Ramos (cell line): ENCODE data around the gene SPA17.

ENCODE experiments used
- in situ Hi-C: fragments of 300-500 bp; cut with MboI; formaldehyde crosslinking; loops from one replicate; pipeline ENCODE4 v1.14.3; 2022; ENCODE audit warnings: low sequenced_read_pairs; ENCODE audit not compliant: unreplicated experiment

The SPA17 gene

DNA sequence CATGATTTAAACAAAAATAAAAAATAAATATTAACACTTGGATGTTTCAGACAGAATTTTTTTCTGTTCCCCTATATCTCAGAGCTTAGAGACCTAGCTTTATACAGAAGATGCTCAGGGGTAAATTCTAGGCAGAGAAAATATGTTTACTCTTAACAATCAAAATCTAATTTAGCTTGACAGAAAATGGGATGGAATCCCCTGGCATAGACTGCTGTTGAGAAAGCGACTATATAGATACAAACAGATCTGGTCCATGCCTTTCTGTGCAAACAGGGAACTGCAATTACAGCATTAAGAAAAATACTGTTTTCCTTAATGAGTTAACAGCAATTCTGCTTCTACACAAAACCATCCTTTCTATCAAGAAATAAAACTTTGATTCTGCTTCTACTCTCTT lies 14.7 kb upstream of the SPA17 start:
- in situ Hi-C loops: loop anchor here (10.0 kb wide), 1 partner anchor 176 kb away; no protein-coding TSS in a partner anchor

DNA sequence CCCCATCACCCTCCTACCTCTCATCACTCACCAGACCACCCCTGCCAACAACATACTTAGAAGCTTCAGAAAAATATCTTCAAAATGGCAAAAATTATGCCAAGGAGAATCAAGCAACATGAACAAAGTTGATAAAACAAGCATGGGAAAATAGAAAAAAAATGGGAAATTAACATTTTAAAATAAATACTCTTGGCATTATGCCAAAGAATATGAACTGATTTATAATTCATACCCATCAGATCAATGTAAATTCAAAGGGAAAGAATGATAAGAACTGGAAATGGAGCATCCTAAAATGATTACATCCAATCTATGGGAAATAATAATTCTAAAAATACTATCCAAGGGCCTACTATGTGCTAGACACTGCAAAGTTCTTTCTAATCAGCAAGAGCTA lies 12.2 kb upstream of the SPA17 start:
- in situ Hi-C loops: no loop called here

DNA sequence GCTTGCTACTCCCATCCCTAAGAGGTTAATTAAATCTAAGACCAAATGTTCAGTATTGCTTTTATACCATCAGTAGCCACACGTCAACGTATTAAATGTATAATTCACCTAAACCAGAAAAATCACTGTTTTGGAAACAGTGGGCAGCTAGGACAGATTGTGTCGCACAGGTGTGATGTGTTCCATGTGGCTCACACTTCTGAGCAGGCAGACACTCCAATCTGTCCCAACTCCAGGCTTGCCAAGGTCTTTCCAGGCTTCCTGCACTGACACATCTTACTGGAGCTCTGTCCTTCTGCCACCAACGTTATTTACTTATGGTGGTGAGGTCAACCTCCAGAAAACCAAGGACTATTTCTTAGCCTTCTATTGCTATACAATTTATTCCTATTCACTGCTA lies 11.6 kb upstream of the SPA17 start:
- in situ Hi-C loops: no loop called here

DNA sequence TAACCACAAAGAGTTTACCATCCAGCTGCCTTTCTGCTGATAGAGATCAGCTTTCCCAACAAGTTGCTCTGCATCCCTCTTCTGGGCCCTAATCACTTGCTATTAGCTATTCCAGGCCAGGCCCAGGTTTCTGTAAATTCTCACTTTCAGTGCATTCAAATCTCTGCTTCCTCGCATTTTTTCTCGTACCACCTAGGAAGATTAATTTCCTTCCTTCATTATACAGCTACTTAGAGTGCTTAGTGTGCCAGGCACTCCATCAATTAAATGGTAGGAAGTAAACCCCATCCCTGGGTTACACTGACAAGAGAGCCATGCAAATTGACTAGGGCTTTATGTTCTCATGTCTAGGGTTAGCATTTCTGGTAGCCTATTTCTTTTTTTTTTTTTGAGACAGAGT lies 9.8 kb upstream of the SPA17 start:
- in situ Hi-C loops: no loop called here

DNA sequence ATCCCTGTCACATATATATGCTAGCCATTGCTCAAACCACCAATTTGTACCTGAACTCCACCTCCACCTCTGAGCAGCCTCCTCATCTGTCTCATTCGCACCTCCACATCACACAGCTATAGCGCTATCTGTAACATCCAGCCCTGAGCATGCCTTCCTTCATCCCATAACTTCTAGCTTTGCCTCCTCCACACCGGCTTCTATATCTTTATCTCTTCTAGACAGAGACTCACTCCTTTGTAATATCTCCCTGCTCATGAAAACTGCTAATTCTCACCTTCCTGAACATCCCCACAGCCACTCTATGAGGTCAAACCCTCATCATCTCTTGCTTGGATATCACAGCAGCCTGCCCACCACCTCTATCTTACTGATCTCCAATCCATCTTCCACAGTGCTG lies 6.1 kb upstream of the SPA17 start:
- in situ Hi-C loops: no loop called here

DNA sequence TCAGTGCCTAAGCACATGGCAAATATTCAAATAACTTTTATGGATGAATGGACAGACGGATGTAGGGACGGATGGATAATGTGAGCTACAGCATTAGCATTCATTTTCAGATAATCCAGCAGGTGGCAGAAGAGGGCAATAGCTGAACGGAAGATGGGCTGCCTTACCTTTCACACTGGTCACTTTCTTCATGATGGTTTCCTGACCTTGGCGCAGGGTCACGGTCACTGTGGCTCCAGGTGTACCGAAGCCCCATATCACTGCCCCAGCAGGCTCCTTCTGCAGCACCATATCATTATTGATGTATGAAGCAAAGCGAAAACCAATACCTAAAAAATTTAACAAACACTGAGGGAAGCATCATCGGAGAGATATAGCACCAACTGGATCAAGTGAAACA lies 4.5 kb upstream of the SPA17 start:
- in situ Hi-C loops: no loop called here

DNA sequence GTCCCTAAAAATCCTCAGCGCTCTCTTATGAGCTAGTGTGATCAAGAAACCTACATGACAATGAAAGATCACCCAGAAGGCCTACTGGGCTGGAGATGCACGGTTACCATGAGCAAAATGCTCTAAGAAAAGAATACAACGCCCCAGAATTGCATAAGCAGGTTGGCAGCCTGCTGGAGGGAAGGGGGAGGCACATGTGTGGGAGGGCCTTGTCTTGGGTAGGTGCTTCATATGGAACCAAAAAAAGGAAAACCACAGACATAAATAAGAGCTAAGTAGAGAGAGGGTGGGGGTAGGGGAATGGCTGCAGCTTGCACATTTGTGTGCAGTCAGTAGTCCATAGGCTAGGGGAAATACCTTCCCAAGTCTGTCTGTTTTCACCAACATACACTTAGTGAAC lies 3.0 kb upstream of the SPA17 start:
- in situ Hi-C loops: loop anchor here (10.0 kb wide), 1 partner anchor 84 kb away; the partner anchor contains the start of gene VSIG2

DNA sequence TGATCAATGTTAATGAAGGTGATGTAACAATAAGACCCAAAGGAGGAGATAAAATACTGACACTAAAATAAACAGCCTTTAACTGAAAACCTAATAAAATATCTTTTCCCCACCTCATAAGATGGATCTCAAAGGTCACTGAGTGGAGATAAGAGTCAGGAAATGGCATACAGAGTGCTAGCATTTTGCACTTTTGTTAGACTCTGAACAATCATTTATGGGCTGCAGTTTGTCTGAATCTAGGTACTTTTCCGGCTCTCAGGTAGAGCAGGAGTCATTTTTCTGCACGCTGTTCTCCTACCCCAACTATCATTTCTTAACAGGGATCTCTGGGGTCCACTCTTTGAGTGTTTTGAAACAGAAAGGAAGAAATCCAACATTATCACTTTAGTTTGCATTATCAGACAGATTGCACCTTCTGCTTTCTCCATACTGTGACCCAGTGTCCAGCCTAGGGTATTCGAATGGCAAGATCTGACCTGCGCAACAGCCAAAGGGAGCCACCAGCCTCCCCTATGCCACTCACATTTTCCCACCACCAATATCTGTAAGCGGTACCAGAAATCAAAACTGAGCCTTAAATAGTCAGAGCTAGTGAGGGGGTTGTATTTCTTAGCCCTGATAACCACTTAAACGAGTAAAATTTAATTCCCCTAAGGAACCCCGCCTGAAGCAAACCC lies 1.0 kb upstream of the SPA17 start:
- in situ Hi-C loops: loop anchor here (10.0 kb wide), 1 partner anchor 82 kb away; the partner anchor contains the start of gene VSIG2

DNA sequence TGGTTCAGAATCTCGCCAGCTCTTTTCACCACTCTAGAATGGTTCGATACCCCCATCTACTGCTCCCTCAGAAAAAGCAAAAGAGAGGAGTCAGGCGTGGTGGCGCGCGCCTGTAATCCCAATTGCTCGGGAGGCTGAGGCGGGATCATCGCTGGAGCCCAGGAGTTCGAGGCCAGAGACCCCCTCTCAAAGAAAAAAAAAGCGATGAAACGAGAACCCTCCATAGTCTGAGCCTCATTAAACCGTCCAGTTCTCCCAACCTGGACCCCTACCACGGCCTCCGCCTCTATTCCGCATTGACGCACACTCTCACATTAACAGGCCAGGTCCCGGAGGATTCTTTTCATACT lies 439 bp downstream of the SPA17 start:
- in situ Hi-C loops: loop anchor here (10.0 kb wide), 1 partner anchor 81 kb away; the partner anchor contains the start of gene VSIG2

DNA sequence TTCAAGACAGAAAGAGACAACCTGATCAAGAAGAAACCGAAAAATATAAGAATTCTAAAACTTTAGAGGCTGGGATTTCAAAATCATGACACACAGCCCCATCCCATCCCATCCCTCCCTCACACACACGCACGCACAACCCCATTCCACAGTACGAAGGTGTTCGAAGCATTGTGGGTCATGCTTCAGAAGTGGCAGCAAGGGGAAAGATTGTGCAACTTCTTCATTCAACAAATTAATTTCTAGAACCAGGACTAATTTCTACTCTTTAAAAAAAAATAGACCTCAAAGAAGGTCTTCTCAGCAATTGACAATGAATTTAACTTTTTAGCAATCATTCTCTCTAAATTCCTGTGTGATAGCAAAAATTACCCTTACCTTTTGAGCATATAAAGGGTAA lies 867 bp downstream of the SPA17 start:
- in situ Hi-C loops: loop anchor here (10.0 kb wide), 1 partner anchor 80 kb away; the partner anchor contains the start of gene VSIG2

DNA sequence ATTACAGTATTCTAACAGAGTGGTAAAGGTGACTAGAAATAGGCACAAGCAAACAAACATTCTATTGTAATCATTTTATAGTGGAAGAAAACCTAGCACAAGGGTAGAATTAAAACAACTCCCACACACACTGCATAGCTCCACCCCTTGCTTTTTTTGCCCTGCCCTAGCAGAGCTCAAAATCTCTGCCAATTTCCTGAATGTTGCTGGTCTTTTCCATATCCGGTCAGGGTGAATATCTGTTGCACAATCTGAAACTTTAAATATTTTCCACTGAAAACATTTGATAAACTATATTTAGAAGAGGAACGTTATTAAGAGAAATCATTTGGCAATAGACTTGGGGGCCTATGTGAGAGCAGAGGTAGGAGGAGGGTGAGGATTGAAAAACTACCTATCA lies 2.7 kb downstream of the SPA17 start:
- in situ Hi-C loops: loop anchor here (10.0 kb wide), 1 partner anchor 78 kb away; the partner anchor contains the start of gene VSIG2

DNA sequence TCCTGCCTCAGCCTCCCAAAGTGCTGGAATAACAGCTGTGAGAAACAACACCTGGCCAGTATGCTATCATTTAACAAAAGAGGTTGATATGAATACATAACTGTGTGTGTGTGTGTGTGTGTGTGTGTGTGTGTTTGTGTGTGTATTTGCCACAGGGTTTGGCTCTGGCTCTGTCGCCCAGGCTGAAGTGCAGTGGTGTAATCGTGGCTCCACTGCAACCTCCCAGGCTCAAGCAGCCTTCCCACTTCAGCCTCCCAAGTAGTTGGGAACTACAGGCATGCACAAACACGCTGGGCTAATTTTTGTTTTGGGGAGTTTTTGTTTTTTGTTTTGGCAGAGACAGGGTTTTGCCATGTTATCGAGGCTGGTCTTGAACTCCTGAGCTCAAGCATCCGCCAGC lies 4.7 kb downstream of the SPA17 start:
- in situ Hi-C loops: loop anchor here (10.0 kb wide), 1 partner anchor 76 kb away; the partner anchor contains the start of gene VSIG2

DNA sequence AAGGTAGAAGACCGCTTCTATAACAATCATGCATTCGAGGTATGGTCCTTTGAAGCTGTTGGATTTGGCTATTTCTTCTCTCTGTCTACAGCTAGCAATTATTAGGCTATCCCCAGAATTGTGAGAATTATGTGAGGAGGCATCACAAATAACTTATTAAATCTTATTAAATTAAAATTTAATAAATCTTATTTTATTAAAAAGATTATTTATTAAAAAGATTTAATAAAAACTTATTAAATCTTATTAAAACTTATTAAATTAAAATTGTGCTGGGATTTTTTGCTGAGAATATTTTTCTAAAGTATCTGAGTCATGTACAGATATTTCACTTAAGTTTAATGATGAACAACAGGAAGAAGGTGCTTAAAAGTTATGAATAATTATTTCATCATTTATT lies 7.7 kb downstream of the SPA17 start:
- in situ Hi-C loops: no loop called here

DNA sequence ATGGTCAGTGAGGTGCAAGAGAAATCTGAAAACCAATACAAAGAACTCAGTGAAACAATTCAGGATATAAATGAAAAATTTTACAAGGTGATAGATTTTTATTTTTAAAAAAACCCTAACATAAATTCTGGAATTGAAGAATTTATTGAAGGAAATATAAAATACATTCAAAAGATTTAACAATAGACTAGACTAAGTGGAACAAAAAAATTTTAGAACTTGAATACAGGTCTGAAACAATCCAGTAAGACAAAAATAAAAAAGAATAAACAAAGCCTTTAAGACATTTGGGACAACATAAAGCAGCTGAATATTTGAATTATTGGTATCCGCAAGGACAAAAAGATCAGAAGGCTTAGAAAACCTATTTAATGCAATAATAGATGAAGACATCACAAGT lies 8.7 kb downstream of the SPA17 start:
- in situ Hi-C loops: no loop called here

DNA sequence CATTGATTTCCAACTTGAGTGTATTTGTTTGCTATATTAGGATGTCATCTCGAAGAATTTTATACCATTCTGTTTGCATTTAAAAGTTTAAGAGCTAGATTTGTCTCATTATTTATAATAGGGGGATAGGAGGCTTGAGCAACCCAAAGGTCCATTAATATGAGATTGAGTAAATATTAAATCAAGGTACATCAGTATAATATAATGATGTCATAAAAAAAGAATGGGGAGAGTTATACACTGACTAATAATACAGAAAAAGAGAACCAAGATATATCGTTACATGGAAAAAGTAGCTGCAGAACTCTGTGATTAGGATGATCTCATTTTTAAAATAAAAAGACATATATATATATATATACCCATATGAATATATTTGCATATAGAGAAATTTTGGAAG lies 19.4 kb downstream of the SPA17 start:
- in situ Hi-C loops: no loop called here

DNA sequence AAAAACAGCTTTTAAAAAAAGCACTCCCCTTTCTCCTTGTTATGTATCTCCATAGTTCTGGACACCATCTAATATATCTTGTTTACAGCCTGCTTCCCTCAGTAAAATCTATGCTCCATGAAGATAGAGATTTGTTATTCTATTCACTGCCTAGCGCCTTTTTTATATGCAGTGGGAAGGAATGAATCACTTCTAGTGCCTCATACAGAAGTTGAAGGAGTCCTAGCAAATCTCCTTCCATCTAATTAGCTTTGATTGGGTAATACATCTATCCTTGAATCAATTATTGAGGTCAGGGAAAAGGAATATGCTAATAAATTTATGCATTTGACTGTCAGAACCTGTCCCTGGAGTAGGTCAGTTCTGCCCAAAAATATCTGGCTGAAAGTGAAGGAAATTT lies 25.8 kb downstream of the SPA17 start:
- in situ Hi-C loops: no loop called here

DNA sequence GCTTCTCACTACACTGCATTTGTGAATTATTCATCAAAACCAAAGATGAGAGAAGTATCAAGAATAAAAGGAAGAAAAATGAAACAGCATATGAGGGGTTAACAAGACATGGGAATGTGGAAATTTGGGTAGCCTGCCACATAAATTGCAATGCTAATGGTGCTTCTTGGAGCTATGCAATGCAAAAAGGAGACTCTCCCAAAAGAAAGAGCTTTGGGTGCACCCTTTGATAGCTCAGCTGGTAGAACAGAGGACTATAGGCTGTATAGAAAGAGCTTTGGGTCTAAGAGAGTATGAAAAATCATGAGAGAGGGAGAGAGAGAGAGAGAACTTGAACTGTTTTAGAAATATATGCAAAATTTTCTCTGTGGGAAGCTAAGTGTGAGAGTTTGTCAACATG lies 26.3 kb downstream of the SPA17 start:
- in situ Hi-C loops: no loop called here

DNA sequence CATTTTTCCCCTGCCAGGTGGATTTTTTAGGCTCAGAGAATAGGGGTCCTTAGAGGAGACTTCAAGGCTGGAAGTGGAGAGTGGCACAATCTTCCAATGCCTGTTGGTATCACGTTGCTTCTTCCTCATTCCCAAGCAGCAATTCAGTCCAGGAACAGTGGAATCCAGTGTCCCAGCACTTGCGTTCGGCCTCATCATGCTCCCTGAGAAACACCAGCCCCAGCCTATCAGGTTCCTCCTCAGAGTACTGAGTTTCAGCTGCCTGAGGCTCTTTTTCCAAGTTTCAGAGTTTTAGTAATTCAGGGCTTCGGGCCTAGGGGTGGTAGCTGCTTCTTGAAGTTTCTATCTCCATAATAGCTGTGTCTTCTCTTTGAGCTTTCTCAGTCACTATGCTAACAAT lies 34.1 kb downstream of the SPA17 start:
- in situ Hi-C loops: no loop called here

DNA sequence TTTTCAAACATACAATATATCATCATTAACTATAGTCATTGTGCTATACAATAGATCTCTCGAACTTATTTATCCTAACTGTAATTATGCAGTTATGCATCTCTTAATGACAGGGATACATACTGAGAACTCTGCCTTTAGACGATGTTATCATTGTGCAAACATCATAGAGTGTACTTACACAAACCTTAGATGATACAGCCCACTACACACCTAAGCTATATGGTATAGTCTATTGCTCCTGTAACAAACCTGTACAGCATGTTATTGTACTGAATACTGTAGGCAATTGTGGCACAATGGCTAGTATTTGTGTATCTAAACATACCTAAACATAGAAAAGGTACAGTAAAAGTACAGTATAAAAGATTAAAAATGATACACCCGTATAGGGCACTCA lies 38.7 kb downstream of the SPA17 start:
- in situ Hi-C loops: no loop called here

DNA sequence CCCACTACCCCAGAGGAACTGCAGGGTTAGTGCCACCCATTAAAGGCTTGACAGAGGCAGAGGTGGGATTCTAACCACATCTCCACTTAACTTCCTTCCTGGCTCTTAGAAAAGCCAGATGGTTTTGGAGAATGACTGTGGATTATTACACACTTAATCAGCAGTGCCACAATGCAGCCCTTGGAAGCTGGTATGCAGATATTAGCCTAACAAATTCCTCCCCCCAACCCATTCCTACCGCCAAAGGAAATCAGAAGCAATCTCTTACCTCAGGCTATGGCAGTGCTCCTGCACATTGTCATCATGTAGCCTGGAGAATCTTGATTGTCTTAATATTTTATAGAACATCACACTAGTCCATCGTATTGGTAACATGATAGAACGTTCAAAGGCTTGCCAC lies 42.9 kb downstream of the SPA17 start:
- in situ Hi-C loops: no loop called here

DNA sequence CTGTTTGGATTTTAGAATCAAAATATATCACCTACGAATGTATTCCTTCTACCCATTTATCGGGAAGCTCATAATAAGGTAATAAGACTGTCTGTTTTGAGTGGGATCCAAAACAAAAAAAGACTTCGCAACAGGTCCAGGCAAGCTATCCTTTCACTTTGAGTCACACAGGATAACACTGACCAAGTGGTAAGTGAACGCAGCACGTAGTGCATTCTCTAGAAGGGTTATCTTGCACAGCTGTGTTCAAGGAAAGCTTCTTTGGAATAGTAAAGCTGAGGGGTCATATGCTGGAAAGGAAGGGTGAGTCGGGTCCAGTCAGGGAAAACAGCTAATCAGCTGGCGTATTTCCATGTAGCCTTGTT lies 43.7 kb downstream of the SPA17 start:
- in situ Hi-C loops: no loop called here
